ENCODE measurements around the gene RPGR. TPM values are rescaled to one million over a fixed set of nuclear protein-coding genes. Genes with fewer than 3 reads are reported as not detected.

Gene RPGR
- 10 to 100 TPM; 12.6 to 43.0 (median 25.2) TPM for total RNA-seq

GRCh38 chrX:38327007-38327774 is at the start of gene RPGR:
Gene RPGR (minus strand): TSS chrX:38327509. CDS start chrX:38327367, 142 bp downstream.
- WGBS, result 44% methylated on average over 33 of the region's 67 CpGs
- peaks cover 5% of the 10 kb centered on the region for H3K4me1 ChIP-seq
- H3K27me3 ChIP-seq, result no peaks in the 10 kb centered on the region
- H3K27ac ChIP-seq, result peak within 1 kb of the TSS; percentile 91
- H3K4me3 ChIP-seq, result peak within 1 kb of the TSS; percentile 74
- peak; percentile 95 for DNase-seq (ENCODE audit: low spot score in 2 of 2)
- no peaks in the 10 kb centered on the region for H3K36me3 ChIP-seq
- H3K9me3 ChIP-seq, result no peaks in the 10 kb centered on the region
- TF ChIP-seq, protein P1, sequence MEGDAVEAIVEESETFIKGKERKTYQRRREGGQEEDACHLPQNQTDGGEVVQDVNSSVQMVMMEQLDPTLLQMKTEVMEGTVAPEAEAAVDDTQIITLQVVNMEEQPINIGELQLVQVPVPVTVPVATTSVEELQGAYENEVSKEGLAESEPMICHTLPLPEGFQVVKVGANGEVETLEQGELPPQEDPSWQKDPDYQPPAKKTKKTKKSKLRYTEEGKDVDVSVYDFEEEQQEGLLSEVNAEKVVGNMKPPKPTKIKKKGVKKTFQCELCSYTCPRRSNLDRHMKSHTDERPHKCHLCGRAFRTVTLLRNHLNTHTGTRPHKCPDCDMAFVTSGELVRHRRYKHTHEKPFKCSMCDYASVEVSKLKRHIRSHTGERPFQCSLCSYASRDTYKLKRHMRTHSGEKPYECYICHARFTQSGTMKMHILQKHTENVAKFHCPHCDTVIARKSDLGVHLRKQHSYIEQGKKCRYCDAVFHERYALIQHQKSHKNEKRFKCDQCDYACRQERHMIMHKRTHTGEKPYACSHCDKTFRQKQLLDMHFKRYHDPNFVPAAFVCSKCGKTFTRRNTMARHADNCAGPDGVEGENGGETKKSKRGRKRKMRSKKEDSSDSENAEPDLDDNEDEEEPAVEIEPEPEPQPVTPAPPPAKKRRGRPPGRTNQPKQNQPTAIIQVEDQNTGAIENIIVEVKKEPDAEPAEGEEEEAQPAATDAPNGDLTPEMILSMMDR (IDR thresholded peaks at IDR 0.05), result peak; percentile 70 to 75
- TF ChIP-seq EP300 (IDR thresholded peaks at IDR 0.05) (no peak), POLR2AphosphoS5 (IDR thresholded peaks at IDR 0.05) (peak in 1 of 3 donors; percentile 48), POLR2A (IDR thresholded peaks at IDR 0.05) (peak in 1 of 2 donors; percentile 70)

DNA sequence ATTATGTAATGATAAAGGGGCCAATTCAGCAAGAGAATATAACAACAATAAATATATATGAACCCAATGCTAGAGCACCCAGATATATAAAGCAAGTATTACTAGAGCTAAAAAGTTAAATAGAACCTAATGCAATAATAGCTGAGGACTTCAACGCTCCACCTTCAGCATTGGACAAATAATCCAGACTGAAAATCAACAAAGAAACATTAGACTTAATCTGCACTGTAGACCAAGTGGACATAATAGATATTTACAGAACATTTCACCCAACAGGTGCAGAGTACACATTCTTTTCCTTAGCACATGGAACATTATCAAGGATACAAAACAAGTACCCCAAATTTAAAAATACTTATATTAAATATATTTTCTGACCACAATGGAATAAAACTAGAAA is 49.4 kb upstream of the RPGR start:
- H3K27ac ChIP-seq, result no peak overlapping the region
- no peaks in the 10 kb centered on the region for H3K36me3 ChIP-seq
- H3K27me3 ChIP-seq, result no peaks in the 10 kb centered on the region
- TF ChIP-seq, protein P1 (IDR thresholded peaks at IDR 0.05), result no peak
- TF ChIP-seq POLR2A (IDR thresholded peaks at IDR 0.05) (no peak), EP300 (IDR thresholded peaks at IDR 0.05) (no peak), POLR2AphosphoS5 (IDR thresholded peaks at IDR 0.05) (no peak)
- DNase-seq (ENCODE audit: low spot score in 2 of 2), result no peak
- WGBS, result 64% methylated on average over 1 of the region's 1 CpG
- H3K9me3 ChIP-seq, result no peaks in the 10 kb centered on the region
- H3K4me3 ChIP-seq, result no peak overlapping the region
- no peaks in the 10 kb centered on the region for H3K4me1 ChIP-seq

DNA sequence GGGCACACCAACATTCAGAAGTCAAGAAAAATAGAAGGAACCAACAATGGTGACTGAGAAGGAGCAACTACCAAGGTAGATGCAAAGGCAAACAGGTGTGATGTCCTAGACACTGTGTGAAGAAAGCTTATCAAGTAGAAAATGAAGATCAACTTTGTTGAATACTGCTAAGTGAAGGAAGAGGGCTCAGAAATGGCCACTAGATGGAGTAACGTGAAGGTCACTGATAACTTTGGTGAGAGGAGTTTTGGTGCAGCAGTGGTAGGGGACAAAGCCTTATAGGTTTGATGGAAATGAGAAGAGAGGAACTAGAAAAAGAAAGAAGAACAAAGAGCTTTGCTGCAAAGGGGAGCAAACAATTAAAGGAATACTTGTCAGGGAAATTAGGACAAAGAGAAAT is 48.6 kb upstream of the RPGR start:
- no peaks in the 10 kb centered on the region for H3K27me3 ChIP-seq
- H3K36me3 ChIP-seq, result no peaks in the 10 kb centered on the region
- TF ChIP-seq POLR2AphosphoS5 (IDR thresholded peaks at IDR 0.05), result no peak
- TF ChIP-seq, protein P1 (IDR thresholded peaks at IDR 0.05), result peak in 1 of 2 donors; percentile 21
- no peak for DNase-seq (ENCODE audit: low spot score in 2 of 2)
- H3K27ac ChIP-seq, result no peak overlapping the region
- no peaks in the 10 kb centered on the region for H3K4me1 ChIP-seq
- H3K4me3 ChIP-seq, result no peak overlapping the region
- 10% methylated on average over 1 of the region's 1 CpG for WGBS
- H3K9me3 ChIP-seq, result no peaks in the 10 kb centered on the region

- Histone ChIP-seq H3K4me3 (no peak overlapping the region), H3K9me3 (no peaks in the 10 kb centered on the region), H3K27ac (no peak overlapping the region), H3K27me3 (no peaks in the 10 kb centered on the region), H3K4me1 (no peaks in the 10 kb centered on the region), H3K36me3 (no peaks in the 10 kb centered on the region)
- WGBS, result 92% methylated on average over 3 of the region's 3 CpGs
- no peak for DNase-seq (ENCODE audit: low spot score in 2 of 2)
- no peak for TF ChIP-seq POLR2A (IDR thresholded peaks at IDR 0.05)
- TF ChIP-seq POLR2AphosphoS5 (IDR thresholded peaks at IDR 0.05), result no peak
- TF ChIP-seq EP300 (IDR thresholded peaks at IDR 0.05), result no peak
- TF ChIP-seq, protein P1 (IDR thresholded peaks at IDR 0.05), result no peak
These were observed 47.1 kb upstream of the RPGR start for GRCh38 chrX:38374431-38374830.

- Histone ChIP-seq H3K9me3 (no peaks in the 10 kb centered on the region), H3K36me3 (no peaks in the 10 kb centered on the region), H3K4me1 (no peaks in the 10 kb centered on the region), H3K4me3 (no peak overlapping the region), H3K27me3 (no peaks in the 10 kb centered on the region), H3K27ac (no peak overlapping the region)
- WGBS, result 56% methylated on average over 2 of the region's 2 CpGs
- TF ChIP-seq EP300 (IDR thresholded peaks at IDR 0.05) (no peak), POLR2A (IDR thresholded peaks at IDR 0.05) (no peak), POLR2AphosphoS5 (IDR thresholded peaks at IDR 0.05) (no peak)
- TF ChIP-seq, protein P1 (IDR thresholded peaks at IDR 0.05), result no peak
- no peak for DNase-seq (ENCODE audit: low spot score in 2 of 2)
These were observed 44.3 kb upstream of the RPGR start for GRCh38 chrX:38371641-38372040.
